GM18519 (cell line): Measurements from ENCODE around the gene SIRPB2.
"Not testable (repeated sequence)": the region's sequence is repeated elsewhere in the genome, so short reads cannot be mapped to it uniquely, and the experiment has no call there.

Experiments used
- ATAC-seq: cut with Tn5 transposase; IDR thresholded peaks from one replicate; pipeline ENCODE4 v1.9.1; 2021; ENCODE audit warnings: mild to moderate bottlenecking, moderate library complexity; ENCODE audit not compliant: unreplicated experiment, low FRiP score

SIRPB2 gene

GRCh38 chr20:1500496-1500895, 9.3 kb upstream of the SIRPB2 start:
- ATAC-seq = no peak

GRCh38 chr20:1499528-1500420, 8.6 kb upstream of the SIRPB2 start:
- no peak for ATAC-seq

DNA sequence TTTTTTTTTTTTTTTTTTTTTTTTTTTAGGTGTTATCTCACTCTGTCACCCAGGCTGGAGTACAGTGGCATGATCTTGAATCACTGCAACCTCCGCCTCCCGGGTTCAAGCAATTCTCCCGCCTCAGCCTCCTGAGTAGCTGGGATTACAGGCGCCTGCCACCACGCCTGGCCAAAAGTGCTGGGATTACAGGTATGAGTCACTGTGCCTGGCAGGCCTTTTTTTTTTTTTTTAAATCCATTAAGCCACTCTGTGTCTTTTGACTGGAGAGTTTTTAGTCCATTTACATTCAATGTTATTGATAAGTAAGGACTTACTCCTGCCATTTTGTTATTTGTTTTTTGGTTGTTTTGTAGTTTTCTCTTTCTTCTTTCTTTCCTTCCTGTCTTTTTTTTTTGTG, 6.2 kb upstream of the SIRPB2 start:
- ATAC-seq = not testable (repeated sequence)

DNA sequence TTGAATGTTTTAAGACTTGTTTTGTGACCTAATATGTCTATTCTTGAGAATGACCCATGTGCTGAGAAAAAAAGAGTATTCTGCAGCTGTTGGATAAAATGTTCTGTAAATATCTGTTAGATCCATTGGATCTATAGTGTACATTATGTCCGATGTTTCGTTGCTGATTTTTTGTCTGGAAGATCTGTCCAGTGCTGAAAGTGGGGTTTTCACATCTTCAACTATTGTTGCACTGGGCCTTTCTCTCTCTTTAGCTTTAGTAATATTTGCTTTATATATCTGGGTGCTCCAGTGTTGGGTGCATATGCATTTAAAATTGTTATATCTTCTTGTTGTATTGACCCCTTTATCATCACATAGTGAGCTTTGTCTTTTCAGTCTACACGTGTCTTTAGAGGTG, 5.7 kb upstream of the SIRPB2 start:
- no peak for ATAC-seq

DNA sequence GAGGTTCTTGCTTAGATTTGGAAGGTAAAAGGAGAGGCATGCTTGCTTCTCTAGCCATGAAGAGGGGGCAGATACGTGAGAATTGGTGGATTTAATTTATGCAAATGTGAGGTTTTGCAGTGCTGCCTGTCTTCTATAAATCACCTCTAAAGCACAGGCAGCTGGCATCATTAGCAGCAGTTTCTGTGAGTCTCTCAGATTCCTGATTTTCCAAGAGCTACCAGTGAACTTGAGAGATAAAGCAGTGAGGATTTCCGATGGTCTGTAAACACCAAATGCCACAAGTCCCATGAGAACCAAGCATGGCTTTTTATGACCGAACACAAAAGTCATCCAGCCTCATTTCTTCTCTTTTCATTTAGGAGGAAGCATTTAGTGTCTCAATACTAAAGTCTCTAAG, 3.2 kb upstream of the SIRPB2 start:
- ATAC-seq = no peak

GRCh38 chr20:1493536-1493935, 2.3 kb upstream of the SIRPB2 start:
- ATAC-seq = no peak

- ATAC-seq = no peak
Measured at GRCh38 chr20:1491860-1492642, 831 bp upstream of the SIRPB2 start.

- ATAC-seq = no peak
Measured at GRCh38 chr20:1490643-1491195, 501 bp downstream of the SIRPB2 start.

DNA sequence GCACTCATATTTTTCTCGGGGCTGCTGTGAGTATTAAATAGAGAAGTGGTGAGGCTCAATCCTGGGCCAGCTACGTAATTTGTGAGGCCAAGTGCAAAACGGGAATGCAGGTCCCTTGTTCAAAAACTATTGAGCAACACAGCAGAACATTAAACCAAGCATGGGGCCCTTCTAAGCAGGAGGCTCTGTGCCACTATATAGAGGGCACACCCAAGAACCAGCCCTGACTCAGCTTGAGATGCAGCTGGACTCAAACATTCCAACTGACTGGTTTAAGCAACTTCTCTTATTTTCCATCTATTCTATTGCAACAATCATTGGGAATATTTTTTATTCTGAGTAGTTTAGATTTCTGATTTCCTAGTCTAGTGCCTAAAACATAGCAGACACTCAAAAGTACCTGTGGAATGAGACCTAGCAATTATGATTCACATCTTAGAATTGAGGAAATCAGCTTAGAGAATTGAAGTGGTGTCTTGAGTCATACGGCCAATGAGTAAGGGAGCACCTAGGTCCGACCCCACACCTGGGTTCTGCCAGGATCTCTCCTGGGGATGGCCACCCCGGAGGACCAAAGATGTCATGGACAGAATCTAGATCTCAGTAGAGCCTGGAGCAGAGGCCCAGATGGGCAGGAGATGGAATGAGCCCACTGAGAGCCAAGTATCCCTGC, 1.3 kb downstream of the SIRPB2 start:
- no peak for ATAC-seq

GRCh38 chr20:1489325-1489724, 1.9 kb downstream of the SIRPB2 start:
- no peak for ATAC-seq

DNA sequence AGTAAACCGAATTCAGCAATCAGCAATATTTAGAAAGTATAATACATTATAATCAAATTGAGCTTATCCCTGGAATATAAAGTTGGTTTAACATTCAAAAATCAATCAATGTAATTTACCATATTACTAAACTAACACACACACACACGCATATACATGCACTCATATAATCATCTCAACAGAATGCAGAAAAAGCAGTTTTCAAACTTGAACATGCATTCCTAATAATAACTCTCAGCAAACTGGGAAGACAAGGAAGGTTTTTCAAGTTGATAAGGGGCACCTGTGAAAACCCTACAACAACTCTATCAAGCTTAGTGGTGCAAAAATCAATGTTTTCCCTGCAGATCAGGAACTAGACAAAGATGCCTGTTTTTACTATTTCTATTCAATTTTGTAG, 4.7 kb downstream of the SIRPB2 start:
- ATAC-seq = no peak

DNA sequence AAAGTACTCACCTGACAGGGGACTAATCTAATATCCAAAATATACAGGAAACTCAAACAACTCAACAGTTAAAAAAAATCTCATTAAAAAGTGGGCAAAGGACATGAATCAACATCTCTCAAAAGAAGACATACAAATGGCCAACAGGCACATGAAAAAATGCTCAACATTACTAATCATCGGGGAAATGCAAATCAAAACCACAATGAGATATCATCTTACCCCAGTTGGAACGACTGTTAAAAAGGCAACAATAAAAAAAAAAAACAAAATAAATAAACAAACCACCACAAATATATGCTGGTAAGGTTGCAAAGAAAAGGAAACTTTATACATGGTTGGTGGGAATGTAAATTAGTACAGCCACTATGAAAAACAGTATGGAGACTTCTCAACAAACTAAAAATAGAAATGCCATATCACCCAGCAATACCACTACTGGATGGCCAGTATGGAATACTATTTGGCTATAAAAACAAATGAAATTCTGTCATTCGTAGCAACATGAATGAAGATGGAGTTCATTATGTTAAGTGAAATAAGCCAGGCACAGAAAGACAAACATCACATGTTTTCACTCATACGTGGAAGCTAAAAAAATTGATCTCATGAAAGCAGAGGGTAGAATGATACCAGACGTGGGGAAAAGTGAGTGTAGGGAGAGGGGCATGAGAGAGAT, 6.6 kb downstream of the SIRPB2 start:
- no peak for ATAC-seq

DNA sequence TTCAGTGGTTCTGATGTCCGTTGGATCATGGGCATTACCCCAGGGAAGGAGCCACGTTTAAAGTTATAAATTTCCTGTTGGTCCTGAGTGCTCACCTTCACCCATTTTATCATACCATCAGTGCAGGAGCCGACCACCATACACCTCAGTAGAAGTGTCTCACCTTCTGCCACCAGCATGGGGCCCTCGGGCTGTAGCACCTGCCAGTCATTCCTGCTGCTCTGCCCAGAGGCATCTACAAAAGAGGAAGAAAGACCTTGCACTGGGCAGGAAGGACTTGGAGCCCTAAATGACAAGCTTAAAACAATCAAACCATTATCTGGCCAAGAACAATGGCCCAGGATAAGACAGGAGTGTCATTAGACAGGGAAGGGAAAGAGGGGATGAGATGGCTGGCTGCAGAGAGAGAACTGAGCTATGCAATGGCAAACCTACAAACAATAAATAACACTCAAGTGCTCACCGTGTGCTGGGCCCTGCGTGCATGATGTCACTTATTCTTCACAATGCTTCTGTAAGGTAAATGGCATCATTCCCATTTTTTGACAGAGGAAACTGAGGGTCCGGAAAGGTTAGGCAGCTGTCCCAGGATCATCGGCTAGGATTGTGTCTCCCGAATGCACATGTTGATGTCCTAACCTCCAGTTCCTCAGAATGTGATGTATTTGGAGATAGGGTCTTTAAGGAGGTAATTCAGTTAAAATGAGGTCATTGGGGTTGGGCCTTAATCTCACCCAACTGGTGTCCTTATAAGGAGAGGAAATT, 11.2 kb downstream of the SIRPB2 start:
- ATAC-seq = no peak

GRCh38 chr20:1478566-1478965, 12.7 kb downstream of the SIRPB2 start:
- ATAC-seq = no peak

- ATAC-seq = no peak
Measured at GRCh38 chr20:1477896-1478490, 13.2 kb downstream of the SIRPB2 start.

DNA sequence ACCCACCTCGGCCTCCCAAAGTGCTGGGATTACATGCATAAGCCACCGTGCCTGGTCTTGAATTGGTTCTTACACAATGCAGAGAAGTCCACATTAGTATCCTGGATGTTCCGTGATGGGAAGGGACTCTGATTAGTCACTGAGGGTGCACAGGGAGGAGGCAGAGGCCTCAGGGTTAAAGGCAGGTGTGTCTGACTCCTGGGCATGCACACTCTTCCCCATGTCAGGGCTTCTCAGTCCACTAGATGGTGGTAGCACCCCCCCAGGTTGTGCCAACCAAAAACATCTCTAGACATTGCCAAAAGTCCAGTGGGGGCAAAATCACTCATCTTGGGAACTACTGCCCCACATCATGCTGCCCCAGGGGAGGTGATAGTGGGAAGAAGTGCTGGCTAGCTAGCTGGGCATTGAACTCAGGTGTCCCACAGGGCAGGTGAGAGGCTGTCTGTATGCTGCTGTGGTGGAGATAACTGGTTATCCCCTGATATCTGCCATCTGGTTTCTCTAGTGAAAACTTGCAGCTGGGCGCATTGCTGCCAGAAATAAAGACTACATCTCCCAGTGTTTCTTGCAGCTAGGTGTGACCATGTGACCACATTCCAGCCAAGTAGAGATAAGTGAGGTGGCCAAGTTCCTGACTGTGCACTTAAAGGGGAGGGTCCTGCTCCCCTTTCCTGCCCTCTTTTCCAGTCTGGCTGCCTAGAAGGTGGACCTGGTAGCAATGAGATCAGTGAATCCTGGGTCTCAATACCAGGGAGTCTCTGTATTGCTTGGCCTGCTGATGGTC, 16.2 kb downstream of the SIRPB2 start:
- no peak for ATAC-seq

GRCh38 chr20:1474325-1474724, 16.9 kb downstream of the SIRPB2 start:
- no peak for ATAC-seq
